Choroid plexus epithelial cell (primary cell): ENCODE data around the gene RASSF3.

Experiments
- DNase-seq: peaks from one replicate; pipeline ENCODE4 v3.0.0-alpha.2; 2010; ENCODE audit warnings: low read depth
- H3K4me3 ChIP-seq: 2 replicates; pipeline ENCODE4 v1.5.1; 2011; ENCODE audit warnings: low read depth, mild to moderate bottlenecking, control low read depth, low read length, moderate library complexity
- CTCF ChIP-seq: conservative IDR thresholded peaks from 2 replicates; pipeline ENCODE4 v1.5.1; 2011; ENCODE audit warnings: low read depth, mild to moderate bottlenecking, control low read depth, inconsistent platforms, low read length, moderate library complexity

RASSF3 gene

GRCh38 chr12:64660237-64661018 is 50.1 kb downstream of the RASSF3 start:
- no peak for TF ChIP-seq CTCF
- no peak overlapping the region for H3K4me3 ChIP-seq
- DNase-seq, result no peak

GRCh38 chr12:64663015-64663414 is 52.7 kb downstream of the RASSF3 start:
- no peak for TF ChIP-seq CTCF
- no peak for DNase-seq
- no peak overlapping the region for H3K4me3 ChIP-seq

GRCh38 chr12:64665514-64665913 is 55.2 kb downstream of the RASSF3 start:
- no peak overlapping the region for H3K4me3 ChIP-seq
- peak; percentile 39 for DNase-seq
- no peak for TF ChIP-seq CTCF

- peak; percentile 42 for DNase-seq
- no peak overlapping the region for H3K4me3 ChIP-seq
- TF ChIP-seq CTCF, result no peak
These were observed 56.0 kb downstream of the RASSF3 start for GRCh38 chr12:64666054-64666914.

GRCh38 chr12:64667793-64668192 is 57.5 kb downstream of the RASSF3 start:
- no peak for TF ChIP-seq CTCF
- DNase-seq, result no peak
- H3K4me3 ChIP-seq, result no peak overlapping the region

- peak; percentile 68 for DNase-seq
- H3K4me3 ChIP-seq, result no peak overlapping the region
- no peak for TF ChIP-seq CTCF
These were observed 59.1 kb downstream of the RASSF3 start for GRCh38 chr12:64669270-64669842.
